ENCODE measurements around the gene ACOXL.

The ACOXL gene

GRCh38 chr2:111165084-111165483 is 432.7 kb downstream of the ACOXL start:
- no peak for DNase-seq (ENCODE audit: low spot score)

DNA sequence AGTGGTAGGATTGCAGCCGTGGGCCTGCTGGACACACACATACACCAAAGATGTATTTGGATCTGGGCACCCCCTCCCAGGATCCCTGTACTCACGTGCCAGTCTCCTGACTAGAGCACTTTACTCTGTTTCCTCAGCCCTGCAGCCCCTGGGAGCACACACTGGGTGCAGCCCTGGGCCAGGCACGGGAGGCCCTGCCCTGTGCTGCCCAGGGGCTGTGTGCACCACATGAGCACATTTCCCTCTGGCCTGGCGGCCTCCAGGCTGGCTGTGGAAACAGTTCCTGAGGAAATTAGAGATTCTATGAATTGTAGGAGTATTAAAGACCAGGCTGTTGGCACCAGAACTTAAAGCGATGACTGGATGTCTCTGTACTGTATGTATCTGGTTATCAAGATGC is 433.7 kb downstream of the ACOXL start:
- no peak for DNase-seq (ENCODE audit: low spot score)

DNA sequence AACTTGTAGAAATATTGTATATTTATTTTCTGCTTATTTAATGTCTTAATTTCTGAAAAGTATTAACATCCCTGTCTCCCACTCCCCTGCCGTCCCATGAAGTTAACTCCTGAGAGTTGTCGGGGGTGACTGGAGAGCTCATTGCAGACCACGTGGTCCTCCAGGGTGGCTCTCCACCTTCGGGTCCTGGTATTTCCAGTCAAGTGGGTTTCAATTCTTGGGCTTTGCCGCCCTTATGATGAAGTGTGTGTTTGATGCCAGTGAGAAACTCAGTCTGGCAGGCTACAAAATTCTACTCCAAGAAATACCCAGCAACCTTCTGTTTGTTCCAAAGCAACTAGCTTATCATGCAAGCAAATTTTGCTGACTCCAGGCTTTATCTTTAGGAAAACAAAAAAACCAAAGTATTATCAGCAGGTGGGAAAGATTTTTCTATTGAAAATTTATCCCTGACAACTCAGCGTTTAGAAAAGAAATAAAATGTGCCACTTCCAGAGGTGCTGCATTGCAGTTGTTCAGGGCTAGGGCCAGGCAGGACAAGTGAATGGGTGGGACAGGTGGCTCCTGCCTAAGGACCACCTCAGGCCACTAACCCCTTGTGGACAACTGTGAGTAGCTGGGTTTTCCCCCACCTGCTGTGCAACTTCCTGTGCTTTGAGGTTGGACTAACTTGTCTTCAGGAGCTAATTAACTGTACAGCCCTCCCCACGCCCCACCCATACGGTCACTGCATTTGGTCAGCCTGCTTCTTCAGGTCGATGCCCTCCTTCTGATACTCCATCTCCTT is 434.9 kb downstream of the ACOXL start:
- DNase-seq (ENCODE audit: low spot score) = no peak

DNA sequence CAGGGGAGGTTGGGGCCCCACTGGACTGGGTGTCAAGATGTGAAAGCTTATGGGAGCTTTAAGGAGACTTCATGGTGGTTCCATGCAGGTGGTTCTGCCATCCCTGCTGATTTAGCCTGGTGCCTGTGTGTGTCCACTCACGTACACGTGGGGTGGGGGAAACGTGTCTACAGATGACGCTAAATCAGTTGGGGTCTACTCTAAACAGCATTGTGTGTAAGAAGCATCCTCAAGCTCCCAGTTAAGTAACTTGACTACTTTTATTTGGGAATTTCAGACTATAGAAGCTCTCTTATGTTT is 435.4 kb downstream of the ACOXL start:
- DNase-seq (ENCODE audit: low spot score) = no peak

Data from RKO (cell line).